Hepatocyte (in vitro differentiated cells): ENCODE measurements around the gene SERINC4.

ENCODE experiments used
- CTCF ChIP-seq: fragments of 200-600 bp; sonication (generic); IDR thresholded peaks from 2 replicates; pipeline ENCODE4 v1.5.1; 2016; ENCODE audit warnings: antibody characterized with exemption, mild to moderate bottlenecking; ENCODE audit not compliant: poor library complexity
- EZH2 ChIP-seq: fragments of 200-600 bp; sonication (generic); IDR thresholded peaks from 2 replicates; pipeline ENCODE4 v1.6.1; 2016; ENCODE audit warnings: antibody characterized with exemption, mild to moderate bottlenecking, borderline replicate concordance

DNA sequence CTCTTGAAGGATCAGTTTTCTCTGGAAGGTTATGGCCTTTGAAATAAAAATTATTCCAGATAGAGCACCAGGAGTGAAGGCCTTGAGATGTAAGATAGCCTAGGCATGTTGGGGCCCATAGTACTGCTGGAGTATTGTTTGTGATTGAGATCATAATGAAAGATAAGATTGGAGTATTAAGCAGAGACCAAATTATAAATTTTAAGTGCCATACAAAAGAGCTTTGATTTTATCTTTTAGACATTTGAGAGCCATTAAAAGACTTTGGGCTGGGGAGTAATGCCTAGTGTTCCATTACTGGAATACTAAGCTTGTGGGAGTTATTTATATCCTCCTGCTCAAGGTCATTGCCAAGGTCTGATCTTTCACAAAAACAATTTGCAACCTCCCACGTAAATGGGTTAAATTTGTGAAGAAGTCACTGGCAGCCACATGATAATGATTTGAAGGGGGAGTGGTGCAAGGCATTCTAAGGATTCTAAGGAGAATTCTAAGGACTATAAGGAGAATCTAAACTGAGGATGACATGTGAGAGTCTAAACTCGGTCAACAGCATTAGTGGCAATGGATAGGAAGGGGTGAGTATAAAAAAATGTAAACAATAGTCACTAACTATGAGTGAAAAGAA lies 36.1 kb downstream of the SERINC4 start:
- TF ChIP-seq EZH2 = no peak
- TF ChIP-seq CTCF = no peak
